Measurements from ENCODE around the gene SLC38A2.

The SLC38A2 gene

GRCh38 chr12:46360908-46361666 lies 11.5 kb downstream of the SLC38A2 start:
- TF ChIP-seq CTCF (IDR thresholded peaks at IDR 0.05; ENCODE audit: borderline replicate concordance, insufficient read depth, low read depth, low read length), result no peak
- H3K4me3 ChIP-seq (ENCODE audit: low read depth, low read length), result no peak overlapping the region

GRCh38 chr12:46360370-46360769 lies 12.2 kb downstream of the SLC38A2 start:
- H3K4me3 ChIP-seq (ENCODE audit: low read depth, low read length), result no peak overlapping the region
- TF ChIP-seq CTCF (IDR thresholded peaks at IDR 0.05; ENCODE audit: borderline replicate concordance, insufficient read depth, low read depth, low read length), result no peak

GRCh38 chr12:46359667-46360280 lies 12.8 kb downstream of the SLC38A2 start:
- H3K4me3 ChIP-seq (ENCODE audit: low read depth, low read length), result no peak overlapping the region
- no peak for TF ChIP-seq CTCF (IDR thresholded peaks at IDR 0.05; ENCODE audit: borderline replicate concordance, insufficient read depth, low read depth, low read length)

- no peak overlapping the region for H3K4me3 ChIP-seq (ENCODE audit: low read depth, low read length)
- no peak for TF ChIP-seq CTCF (IDR thresholded peaks at IDR 0.05; ENCODE audit: borderline replicate concordance, insufficient read depth, low read depth, low read length)
These were observed 13.5 kb downstream of the SLC38A2 start for GRCh38 chr12:46358791-46359666.

GRCh38 chr12:46358325-46358700 lies 14.3 kb downstream of the SLC38A2 start:
- no peak for TF ChIP-seq CTCF (IDR thresholded peaks at IDR 0.05; ENCODE audit: borderline replicate concordance, insufficient read depth, low read depth, low read length)
- H3K4me3 ChIP-seq (ENCODE audit: low read depth, low read length), result no peak overlapping the region

GRCh38 chr12:46357438-46358324 lies 14.9 kb downstream of the SLC38A2 start:
- TF ChIP-seq CTCF (IDR thresholded peaks at IDR 0.05; ENCODE audit: borderline replicate concordance, insufficient read depth, low read depth, low read length), result no peak
- no peak overlapping the region for H3K4me3 ChIP-seq (ENCODE audit: low read depth, low read length)
